Measurements from ENCODE around the gene RAB11B.
"Not testable (repeated sequence)": the region's sequence is repeated elsewhere in the genome, so short reads cannot be mapped to it uniquely, and the experiment has no call there.

Gene RAB11B

DNA sequence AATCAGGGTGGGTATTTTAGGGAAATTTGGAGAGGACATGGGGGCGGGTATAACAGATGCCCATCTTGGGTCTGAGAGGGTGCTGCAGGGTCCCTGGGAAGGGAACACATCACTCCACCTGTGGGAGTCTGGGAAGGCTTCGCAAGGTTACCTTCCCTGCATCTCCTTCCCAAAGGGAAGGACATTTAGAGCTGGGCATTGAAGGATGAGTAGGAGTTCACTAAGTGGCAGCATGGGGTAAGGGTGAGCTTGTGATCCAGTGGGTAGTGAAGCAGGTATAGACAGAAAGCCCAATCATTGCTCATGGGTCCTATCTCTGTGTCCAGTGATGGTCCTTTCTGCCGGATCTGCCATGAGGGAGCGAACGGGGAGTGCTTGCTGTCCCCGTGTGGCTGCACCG is 36.1 kb downstream of the RAB11B start:
- DNase-seq, result no peak

- DNase-seq, result no peak
Observed at GRCh38 chr19:8429044-8429443, 38.9 kb downstream of the RAB11B start.

DNA sequence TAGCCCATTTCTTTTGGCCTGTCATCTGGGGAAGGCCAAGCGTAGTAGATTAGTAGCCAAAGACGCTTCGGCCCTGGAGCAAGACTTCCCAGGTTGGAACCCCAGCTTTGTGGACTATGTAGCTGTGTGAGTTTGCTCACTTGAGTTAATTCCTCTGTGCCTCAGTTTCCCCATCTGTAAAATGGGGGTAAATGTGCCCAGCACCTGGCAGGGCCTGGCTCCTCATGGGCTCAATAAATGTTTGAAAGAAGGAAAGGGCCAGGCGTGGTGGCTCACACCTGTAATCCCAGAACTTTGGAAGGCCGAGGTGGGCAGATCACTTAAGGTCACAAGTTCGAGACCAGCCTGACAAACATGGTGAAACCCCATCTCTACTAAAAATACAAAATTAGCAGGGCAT is 39.7 kb downstream of the RAB11B start:
- DNase-seq, result no peak

GRCh38 chr19:8430650-8431049 is 40.5 kb downstream of the RAB11B start:
- no peak for DNase-seq

GRCh38 chr19:8438236-8438635 is 48.1 kb downstream of the RAB11B start:
- DNase-seq, result no peak

- DNase-seq, result no peak
Observed at GRCh38 chr19:8441725-8442544, 51.8 kb downstream of the RAB11B start.

GRCh38 chr19:8444140-8444676 is 54.0 kb downstream of the RAB11B start:
- DNase-seq, result not testable (repeated sequence)

DNA sequence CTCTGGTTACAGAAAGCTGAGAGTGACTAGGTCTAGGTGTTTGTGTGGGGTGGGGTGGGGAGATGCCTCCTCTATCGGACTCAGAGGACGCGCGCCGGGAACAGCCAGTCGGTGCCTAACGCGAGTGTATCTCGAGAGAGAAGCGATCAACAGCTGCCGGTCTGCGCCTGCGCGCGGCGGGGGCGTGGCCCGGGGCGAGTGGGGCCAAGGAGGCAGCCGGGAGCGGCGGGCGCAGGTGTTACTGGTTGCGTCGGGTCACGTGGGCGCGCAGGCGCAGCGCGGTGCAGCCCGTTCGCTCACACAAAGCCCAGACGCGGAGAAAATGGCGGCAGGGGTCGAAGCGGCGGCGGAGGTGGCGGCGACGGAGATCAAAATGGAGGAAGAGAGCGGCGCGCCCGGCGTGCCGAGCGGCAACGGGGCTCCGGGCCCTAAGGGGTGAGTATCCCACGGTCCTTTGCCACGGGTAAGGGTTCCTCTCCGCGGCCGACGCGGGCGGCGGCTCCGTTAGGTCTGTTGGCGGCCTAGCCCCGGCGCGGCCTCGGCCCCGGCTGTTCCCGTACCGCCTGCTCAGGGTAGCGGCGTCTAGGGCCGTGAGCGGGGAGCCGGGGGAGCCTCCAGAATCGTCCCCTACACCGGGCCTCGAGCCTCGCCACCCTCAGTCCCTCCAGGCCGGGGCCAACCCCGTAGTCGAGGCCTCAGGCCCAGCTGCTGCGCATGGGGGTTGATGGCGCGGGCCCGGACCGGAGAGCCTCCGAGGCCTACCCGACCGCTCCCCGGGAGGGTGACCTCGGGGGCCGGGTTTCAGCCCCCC is 54.7 kb downstream of the RAB11B start, which contains the start of gene HNRNPM:
Gene HNRNPM, plus strand, starts transcription at position 299 of the 811 bp plus-strand sequence. Its CDS starts 24 bp downstream, at position 323.
- DNase-seq, result peak; percentile 94

- DNase-seq, result no peak
Observed at GRCh38 chr19:8445488-8446001, 55.4 kb downstream of the RAB11B start.

DNA sequence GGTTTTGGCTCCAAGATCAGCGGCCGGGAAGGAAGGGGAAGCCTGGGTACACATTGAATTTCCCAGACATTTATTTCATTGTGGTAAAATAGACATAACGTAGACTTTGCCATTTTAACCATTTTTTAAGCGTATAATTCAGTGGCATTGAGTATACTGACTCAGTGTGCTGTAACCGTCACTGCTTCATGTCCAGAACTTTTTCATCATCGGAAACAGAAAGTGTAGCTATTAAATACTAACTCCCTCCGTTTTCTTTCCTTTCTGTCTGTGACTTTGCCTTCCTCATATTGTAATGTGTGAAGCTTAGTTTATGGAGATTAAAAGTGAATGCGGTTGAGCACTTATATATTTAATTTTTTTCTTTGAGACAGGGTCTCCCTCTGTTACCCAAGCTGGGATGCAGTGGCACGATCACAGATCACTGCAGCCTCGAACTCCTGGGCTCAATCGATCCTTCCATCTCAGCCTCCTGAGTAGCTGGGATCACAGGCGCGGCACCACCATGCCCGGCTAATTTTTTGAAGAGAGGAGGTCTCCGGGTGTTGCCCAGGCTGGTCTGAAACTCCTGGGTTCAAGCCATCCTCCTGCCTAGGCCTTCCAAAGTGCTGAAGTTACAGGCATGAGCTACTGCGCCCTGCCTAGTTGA is 56.0 kb downstream of the RAB11B start:
- no peak for DNase-seq

DNA sequence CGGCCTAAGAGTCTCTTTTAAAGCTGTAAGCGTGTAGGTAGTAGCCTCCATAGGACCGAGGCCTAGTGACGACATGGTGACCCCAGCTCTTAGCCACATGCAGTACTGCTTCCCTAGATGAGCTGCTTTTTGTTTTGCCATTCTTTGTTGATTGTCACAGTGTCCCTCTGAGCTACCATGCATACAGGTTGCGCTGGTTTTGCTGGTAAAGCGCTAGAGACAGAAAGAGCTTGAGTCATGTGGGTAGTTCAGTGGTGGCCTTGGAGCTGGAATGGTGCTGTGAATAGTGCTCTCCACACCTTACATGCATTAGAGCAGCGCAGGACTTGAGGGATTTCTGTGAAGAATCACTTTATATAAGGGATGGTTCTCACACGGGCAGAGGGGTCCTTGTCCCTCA is 59.7 kb downstream of the RAB11B start:
- no peak for DNase-seq

DNA sequence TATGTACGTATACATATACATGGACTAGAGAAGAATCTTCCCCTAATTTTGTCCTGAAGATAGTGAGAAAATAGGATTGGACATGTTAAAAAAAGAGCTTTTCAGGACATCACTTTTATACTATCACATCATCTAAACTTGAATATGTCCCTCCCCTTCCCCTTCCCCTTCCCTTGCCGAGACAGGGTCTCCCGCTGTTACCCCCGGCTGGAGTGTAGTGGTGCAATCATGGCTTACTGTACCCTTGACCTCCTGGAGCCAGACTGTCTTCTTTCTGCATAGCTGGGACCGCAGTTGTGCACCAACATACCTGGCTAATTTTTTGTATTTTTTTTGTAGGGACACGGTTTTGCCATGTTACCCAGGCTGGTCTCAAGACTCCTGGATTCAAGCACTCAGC is 61.2 kb downstream of the RAB11B start:
- no peak for DNase-seq

GRCh38 chr19:8451885-8452284 is 61.7 kb downstream of the RAB11B start:
- no peak for DNase-seq

- DNase-seq, result no peak
Observed at GRCh38 chr19:8452446-8453123, 62.4 kb downstream of the RAB11B start.

DNA sequence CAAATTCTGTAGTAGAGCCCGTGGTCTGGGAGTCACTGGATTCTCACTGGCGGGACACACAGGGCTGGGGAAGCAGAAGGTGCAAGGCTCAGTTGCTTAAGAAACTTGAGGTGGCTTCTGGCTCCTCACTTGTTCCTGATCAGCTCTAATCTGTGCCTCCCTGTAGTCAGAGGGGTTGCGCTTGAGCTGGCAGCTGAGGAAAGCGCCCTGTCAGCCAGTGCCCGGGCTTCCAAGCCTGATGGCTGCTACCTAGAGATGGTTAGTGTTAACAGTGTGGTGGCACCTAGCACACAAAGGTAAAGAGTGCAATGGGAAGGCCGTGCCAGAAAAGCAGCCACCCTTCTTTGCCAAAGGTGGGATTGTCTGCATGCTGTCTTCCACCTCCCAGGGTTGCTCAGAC is 63.5 kb downstream of the RAB11B start:
- DNase-seq, result no peak
